VCaP (cell line): ENCODE measurements around the gene CRHR1.
A peak's percentile ranks its signal among the peaks of the same experiment; 100 is the strongest.

Experiments used
- H3K27ac ChIP-seq: fragments of 450-650 bp; 2 replicates; pipeline ENCODE4 v1.5.1; 2017
- TF ChIP-seq, protein P1 (sequence below): fragments of 450-650 bp; conservative IDR thresholded peaks from 2 replicates; pipeline ENCODE4 v1.5.1; 2017; ENCODE audit warnings: mild to moderate bottlenecking, moderate library complexity

CRHR1 gene

DNA sequence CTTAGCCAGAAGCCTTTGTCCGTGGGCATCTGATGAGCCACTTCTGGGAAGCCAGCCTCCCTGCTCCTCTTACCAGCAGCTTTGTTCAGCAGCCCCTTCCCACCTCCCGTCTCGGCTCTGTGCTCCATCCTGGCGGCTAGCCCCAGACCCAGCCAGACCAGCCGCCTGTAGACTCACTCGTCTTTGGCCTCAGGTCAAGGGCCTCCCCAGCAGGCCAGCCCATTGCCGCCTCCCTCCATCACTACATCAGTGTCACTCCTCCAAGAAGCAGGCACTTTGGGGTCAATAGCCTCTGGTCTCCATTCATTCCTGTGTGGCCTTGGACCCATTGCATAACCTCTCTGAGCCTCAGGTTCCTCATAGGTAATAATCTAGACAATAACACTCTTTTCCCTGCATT lies 20.9 kb upstream of the CRHR1 start:
- H3K27ac ChIP-seq, result no peak overlapping the region
- TF ChIP-seq, protein P1, sequence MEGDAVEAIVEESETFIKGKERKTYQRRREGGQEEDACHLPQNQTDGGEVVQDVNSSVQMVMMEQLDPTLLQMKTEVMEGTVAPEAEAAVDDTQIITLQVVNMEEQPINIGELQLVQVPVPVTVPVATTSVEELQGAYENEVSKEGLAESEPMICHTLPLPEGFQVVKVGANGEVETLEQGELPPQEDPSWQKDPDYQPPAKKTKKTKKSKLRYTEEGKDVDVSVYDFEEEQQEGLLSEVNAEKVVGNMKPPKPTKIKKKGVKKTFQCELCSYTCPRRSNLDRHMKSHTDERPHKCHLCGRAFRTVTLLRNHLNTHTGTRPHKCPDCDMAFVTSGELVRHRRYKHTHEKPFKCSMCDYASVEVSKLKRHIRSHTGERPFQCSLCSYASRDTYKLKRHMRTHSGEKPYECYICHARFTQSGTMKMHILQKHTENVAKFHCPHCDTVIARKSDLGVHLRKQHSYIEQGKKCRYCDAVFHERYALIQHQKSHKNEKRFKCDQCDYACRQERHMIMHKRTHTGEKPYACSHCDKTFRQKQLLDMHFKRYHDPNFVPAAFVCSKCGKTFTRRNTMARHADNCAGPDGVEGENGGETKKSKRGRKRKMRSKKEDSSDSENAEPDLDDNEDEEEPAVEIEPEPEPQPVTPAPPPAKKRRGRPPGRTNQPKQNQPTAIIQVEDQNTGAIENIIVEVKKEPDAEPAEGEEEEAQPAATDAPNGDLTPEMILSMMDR, result no peak

- no peak overlapping the region for H3K27ac ChIP-seq
- TF ChIP-seq, protein P1, result no peak
Measured at GRCh38 chr17:45764479-45764878, 19.6 kb upstream of the CRHR1 start.

DNA sequence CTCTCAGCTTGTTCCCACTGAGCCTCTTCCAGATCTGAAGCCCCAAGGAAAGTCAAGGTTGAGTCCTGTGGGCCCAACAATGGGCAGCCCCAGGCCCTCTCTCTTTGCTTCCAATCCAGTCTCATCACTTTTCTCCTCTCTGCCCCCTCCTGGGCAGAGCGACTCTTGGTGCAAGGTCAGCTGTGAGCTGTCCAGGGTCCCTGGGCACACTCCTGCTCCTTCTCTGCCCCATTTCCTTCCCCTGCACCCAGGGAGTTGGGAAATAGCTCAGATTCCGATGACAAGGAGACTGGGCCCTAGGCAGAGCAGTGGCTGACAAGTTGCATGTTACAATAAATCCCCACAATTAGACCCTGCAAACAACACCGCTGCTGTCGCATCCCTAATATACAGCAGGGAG lies 16.1 kb upstream of the CRHR1 start:
- TF ChIP-seq, protein P1, result no peak
- H3K27ac ChIP-seq, result no peak overlapping the region

GRCh38 chr17:45770632-45771270 lies 13.4 kb upstream of the CRHR1 start:
- TF ChIP-seq, protein P1, result no peak
- H3K27ac ChIP-seq, result no peak overlapping the region

GRCh38 chr17:45771271-45771959 lies 12.7 kb upstream of the CRHR1 start:
- TF ChIP-seq, protein P1, result no peak
- no peak overlapping the region for H3K27ac ChIP-seq

GRCh38 chr17:45775148-45775547 lies 9.0 kb upstream of the CRHR1 start:
- TF ChIP-seq, protein P1, result no peak
- H3K27ac ChIP-seq, result peak overlapping the region; percentile 54; the same call in 1 of the 2 replicates

GRCh38 chr17:45775576-45776011 lies 8.5 kb upstream of the CRHR1 start:
- peak overlapping the region; percentile 54; the same call in 1 of the 2 replicates for H3K27ac ChIP-seq
- TF ChIP-seq, protein P1, result no peak
